SU-DHL-6 (cell line): Measurements from ENCODE around the gene SPRED2.

Experiments
- CTCF ChIP-seq: fragments of 200-600 bp; sonication (generic); IDR thresholded peaks from one replicate; pipeline ENCODE4 v1.5.1; 2017; ENCODE audit warnings: antibody characterized with exemption, mild to moderate bottlenecking, low read length, moderate library complexity; ENCODE audit not compliant: insufficient read depth, poor library complexity, severe bottlenecking
- EZH2phosphoT487 ChIP-seq: fragments of 200-600 bp; sonication (generic), shearing (Covaris generic); conservative IDR thresholded peaks from 2 replicates; pipeline ENCODE4 v1.6.1; 2018; ENCODE audit warnings: mild to moderate bottlenecking, antibody characterized with exemption, low read length, moderate library complexity, mixed read lengths

- TF ChIP-seq CTCF, result no peak
- no peak for TF ChIP-seq EZH2phosphoT487
These were observed 63.9 kb downstream of the SPRED2 start for GRCh38 chr2:65368468-65368867.
